ENCODE measurements around the gene ASTN2. TPM values are rescaled to one million over a fixed set of nuclear protein-coding genes. Genes with fewer than 3 reads are reported as not detected.

ASTN2 gene
- total RNA-seq, 1 experiment from 2014 or later, result 4.8 TPM

DNA sequence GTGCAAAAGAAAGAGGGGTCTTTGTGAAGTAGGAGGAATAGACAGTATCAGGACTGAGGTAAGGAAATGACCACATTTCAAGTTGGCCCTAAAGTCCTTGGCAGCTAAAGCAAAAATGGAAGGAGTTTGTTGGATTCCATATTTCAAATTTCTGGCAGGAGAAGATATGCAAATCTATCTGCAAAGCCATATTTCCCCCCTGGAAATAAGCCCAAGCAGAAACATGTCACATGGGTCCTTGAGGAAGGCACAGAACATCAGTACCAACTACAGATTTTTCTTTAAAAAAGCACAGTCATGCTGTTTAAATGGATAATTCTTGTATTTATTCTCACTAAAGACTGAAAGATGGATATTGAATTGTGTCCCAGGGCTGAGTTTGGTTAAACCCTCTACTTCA, 404.8 kb downstream of the ASTN2 start:
- Histone ChIP-seq H3K9ac (ENCODE audit: low read length) (no peak overlapping the region), H3K4me1 (ENCODE audit: control insufficient read depth in 1 of 2, insufficient read depth in 2 of 2, low read length in 2 of 2) (no peaks in the 10 kb centered on the region), H3K9me2 (ENCODE audit: insufficient read depth) (no peaks in the 10 kb centered on the region), H4K20me1 (ENCODE audit: insufficient read depth) (no peaks in the 10 kb centered on the region), H3K27me3 (ENCODE audit: insufficient read depth, low read length) (no peaks in the 10 kb centered on the region), H2AFZ (ENCODE audit: low read depth, low read length, poor library complexity, severe bottlenecking) (no peak overlapping the region), H3K27ac (ENCODE audit: low read depth, low read length) (no peak overlapping the region), H3K4me3 (replicated peaks in 1 of 2; ENCODE audit: low read depth in 1 of 2, low read length in 2 of 2) (no peak overlapping the region), H3K79me2 (ENCODE audit: insufficient read depth, low read length) (no peaks in the 10 kb centered on the region), H3K9me3 (ENCODE audit: control insufficient read depth in 1 of 2, insufficient read depth in 1 of 2, low read depth in 1 of 2, low read length in 2 of 2) (no peaks in the 10 kb centered on the region; a peak in 1 of 4 replicates), H3K4me2 (ENCODE audit: low read length) (no peak overlapping the region), H3K36me3 (ENCODE audit: control insufficient read depth in 1 of 2, insufficient read depth in 2 of 2, low read length in 2 of 2) (no peaks in the 10 kb centered on the region)
- ChIA-PET RAD21 (ENCODE audit: low non-redundant PET in 1 of 2, low total read pairs in 2 of 2, uncharacterized antibody in 2 of 2, unreplicated experiment in 2 of 2) (no interaction called here), POLR2A (no interaction called here), CTCF (no interaction called here)
- no TSS peak for BruUV-seq (replicated peaks)
- TF ChIP-seq, protein P1, sequence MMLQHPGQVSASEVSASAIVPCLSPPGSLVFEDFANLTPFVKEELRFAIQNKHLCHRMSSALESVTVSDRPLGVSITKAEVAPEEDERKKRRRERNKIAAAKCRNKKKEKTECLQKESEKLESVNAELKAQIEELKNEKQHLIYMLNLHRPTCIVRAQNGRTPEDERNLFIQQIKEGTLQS (IDR thresholded peaks at IDR 0.05), result no peak
- TF ChIP-seq CEBPB (IDR thresholded peaks at IDR 0.05; ENCODE audit: low read depth), result no peak
- no peak for TF ChIP-seq EGR1 (IDR thresholded peaks at IDR 0.05; ENCODE audit: low read depth)
- no peak for TF ChIP-seq EZH2 (IDR thresholded peaks at IDR 0.05)
- TF ChIP-seq POLR2A (IDR thresholded peaks at IDR 0.05; ENCODE audit: borderline replicate concordance, extremely low read depth, insufficient read depth, insufficient read length), result no peak
- TF ChIP-seq ZFX (IDR thresholded peaks at IDR 0.05), result no peak
- ATAC-seq (no peak), DNase-seq (ENCODE audit: low read depth, low spot score) (no peak)
- intact Hi-C loops (cut with micrococcal nuclease), result no loop called here

DNA sequence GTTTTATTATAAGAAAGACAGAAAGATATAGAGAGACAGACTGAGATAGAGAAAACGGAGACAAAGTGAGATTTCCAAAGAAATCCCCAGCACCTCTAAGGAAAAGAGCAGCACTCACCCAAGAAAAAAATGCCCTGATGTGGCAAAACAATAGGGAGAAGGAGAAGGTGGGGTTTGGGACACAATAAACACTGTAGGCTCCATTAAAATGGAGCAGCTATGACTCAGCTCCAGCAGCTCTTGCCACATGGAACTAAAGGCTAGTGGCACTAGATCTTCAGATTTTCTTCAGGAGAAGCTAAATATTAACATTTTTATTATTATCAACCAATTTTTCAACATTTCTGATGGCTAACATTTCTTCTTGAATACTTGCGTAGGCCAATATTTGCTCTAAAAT, 406.0 kb downstream of the ASTN2 start:
- H3K27me3 ChIP-seq (ENCODE audit: insufficient read depth, low read length), result no peaks in the 10 kb centered on the region
- ChIA-PET CTCF (no interaction called here), POLR2A (no interaction called here), RAD21 (ENCODE audit: low non-redundant PET in 1 of 2, low total read pairs in 2 of 2, uncharacterized antibody in 2 of 2, unreplicated experiment in 2 of 2) (no interaction called here)
- H3K36me3 ChIP-seq (ENCODE audit: control insufficient read depth in 1 of 2, insufficient read depth in 2 of 2, low read length in 2 of 2), result no peaks in the 10 kb centered on the region
- ATAC-seq, result no peak
- TF ChIP-seq POLR2AphosphoS5 (IDR thresholded peaks at IDR 0.05; ENCODE audit: low read depth, low read length) (no peak), FOSL1 (IDR thresholded peaks at IDR 0.05; ENCODE audit: low read depth) (no peak), SIN3A (IDR thresholded peaks at IDR 0.05; ENCODE audit: low read depth) (no peak), EZH2 (IDR thresholded peaks at IDR 0.05) (no peak)
- TF ChIP-seq, protein P2, sequence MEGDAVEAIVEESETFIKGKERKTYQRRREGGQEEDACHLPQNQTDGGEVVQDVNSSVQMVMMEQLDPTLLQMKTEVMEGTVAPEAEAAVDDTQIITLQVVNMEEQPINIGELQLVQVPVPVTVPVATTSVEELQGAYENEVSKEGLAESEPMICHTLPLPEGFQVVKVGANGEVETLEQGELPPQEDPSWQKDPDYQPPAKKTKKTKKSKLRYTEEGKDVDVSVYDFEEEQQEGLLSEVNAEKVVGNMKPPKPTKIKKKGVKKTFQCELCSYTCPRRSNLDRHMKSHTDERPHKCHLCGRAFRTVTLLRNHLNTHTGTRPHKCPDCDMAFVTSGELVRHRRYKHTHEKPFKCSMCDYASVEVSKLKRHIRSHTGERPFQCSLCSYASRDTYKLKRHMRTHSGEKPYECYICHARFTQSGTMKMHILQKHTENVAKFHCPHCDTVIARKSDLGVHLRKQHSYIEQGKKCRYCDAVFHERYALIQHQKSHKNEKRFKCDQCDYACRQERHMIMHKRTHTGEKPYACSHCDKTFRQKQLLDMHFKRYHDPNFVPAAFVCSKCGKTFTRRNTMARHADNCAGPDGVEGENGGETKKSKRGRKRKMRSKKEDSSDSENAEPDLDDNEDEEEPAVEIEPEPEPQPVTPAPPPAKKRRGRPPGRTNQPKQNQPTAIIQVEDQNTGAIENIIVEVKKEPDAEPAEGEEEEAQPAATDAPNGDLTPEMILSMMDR (IDR thresholded peaks at IDR 0.05 in 2 of 3, conservative IDR thresholded peaks at IDR 0.05 in 1 of 3; ENCODE audit: borderline replicate concordance in 1 of 3, insufficient read depth in 1 of 3, low read depth in 2 of 3, low read length in 2 of 3), result no peak
- TF ChIP-seq, protein P1 (IDR thresholded peaks at IDR 0.05), result no peak
- TF ChIP-seq, protein P3, sequence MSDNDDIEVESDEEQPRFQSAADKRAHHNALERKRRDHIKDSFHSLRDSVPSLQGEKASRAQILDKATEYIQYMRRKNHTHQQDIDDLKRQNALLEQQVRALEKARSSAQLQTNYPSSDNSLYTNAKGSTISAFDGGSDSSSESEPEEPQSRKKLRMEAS (IDR thresholded peaks at IDR 0.05), result no peak
- no peak overlapping the region for H3K9ac ChIP-seq (ENCODE audit: low read length)
- BruUV-seq (replicated peaks), result no TSS peak
- no peaks in the 10 kb centered on the region for H3K4me1 ChIP-seq (ENCODE audit: control insufficient read depth in 1 of 2, insufficient read depth in 2 of 2, low read length in 2 of 2)
- intact Hi-C loops (cut with micrococcal nuclease), result no loop called here
- no peaks in the 10 kb centered on the region; a peak in 1 of 4 replicates for H3K9me3 ChIP-seq (ENCODE audit: control insufficient read depth in 1 of 2, insufficient read depth in 1 of 2, low read depth in 1 of 2, low read length in 2 of 2)
- no peaks in the 10 kb centered on the region for H3K79me2 ChIP-seq (ENCODE audit: insufficient read depth, low read length)
- H2AFZ ChIP-seq (ENCODE audit: low read depth, low read length, poor library complexity, severe bottlenecking), result no peak overlapping the region
- no peak overlapping the region for H3K4me3 ChIP-seq (replicated peaks in 1 of 2; ENCODE audit: low read depth in 1 of 2, low read length in 2 of 2)
- H3K27ac ChIP-seq (ENCODE audit: low read depth, low read length), result no peak overlapping the region
- H3K4me2 ChIP-seq (ENCODE audit: low read length), result no peak overlapping the region
- no peak for DNase-seq (ENCODE audit: low read depth, low spot score)
- no peaks in the 10 kb centered on the region for H4K20me1 ChIP-seq (ENCODE audit: insufficient read depth)
- H3K9me2 ChIP-seq (ENCODE audit: insufficient read depth), result no peaks in the 10 kb centered on the region
